Mesenchymal stem cell (in vitro differentiated cells and primary cell): ENCODE measurements around the gene CACNA1E.

Source experiments
- DNase-seq: peaks from one replicate; pipeline ENCODE4 v3.0.0-alpha.2; 2013
- H2AFZ ChIP-seq: one replicate; pipeline ENCODE4 v1.6.1; 2013; ENCODE audit warnings: low read depth, mild to moderate bottlenecking, control low read depth, inconsistent platforms, low read length, moderate library complexity
- H2AK5ac ChIP-seq: 2 replicates; pipeline ENCODE4 v1.6.1; 2013; ENCODE audit warnings: low read length, moderate library complexity, mild to moderate bottlenecking, inconsistent platforms; ENCODE audit not compliant: severe bottlenecking
- H2BK120ac ChIP-seq: one replicate; pipeline ENCODE4 v1.6.1; 2013; ENCODE audit warnings: low read depth, mild to moderate bottlenecking, inconsistent platforms, low read length, moderate library complexity
- H2BK12ac ChIP-seq, 2 experiments: one replicate each; pipeline ENCODE4 v1.6.1; 2013; ENCODE audit warnings: inconsistent platforms in 2 of 2, low read length in 2 of 2, mild to moderate bottlenecking in 2 of 2, moderate library complexity in 2 of 2, control low read depth in 1 of 2
- H2BK15ac ChIP-seq: one replicate; pipeline ENCODE4 v1.6.1; 2013; ENCODE audit warnings: mild to moderate bottlenecking, low read depth, inconsistent platforms; ENCODE audit not compliant: poor library complexity, severe bottlenecking
- H2BK5ac ChIP-seq: 2 replicates; pipeline ENCODE4 v1.6.1; 2013; ENCODE audit warnings: low read depth, mild to moderate bottlenecking, low read length, control low read depth, inconsistent platforms; ENCODE audit not compliant: poor library complexity, severe bottlenecking
- H3K14ac ChIP-seq, 2 experiments: one replicate each; pipeline ENCODE4 v1.6.1; 2013; ENCODE audit warnings: inconsistent platforms in 2 of 2, low read length in 2 of 2, control low read depth in 1 of 2, mild to moderate bottlenecking in 1 of 2, moderate library complexity in 1 of 2
- H3K18ac ChIP-seq, 2 experiments: one replicate each; pipeline ENCODE4 v1.6.1; 2013; ENCODE audit warnings: inconsistent platforms in 2 of 2, low read length in 2 of 2, control low read depth in 1 of 2, low read depth in 1 of 2, mild to moderate bottlenecking in 1 of 2
- H3K23ac ChIP-seq, 2 experiments: one replicate each; pipeline ENCODE4 v1.6.1; 2013; ENCODE audit warnings: inconsistent platforms in 2 of 2, low read length in 2 of 2, mild to moderate bottlenecking in 2 of 2, moderate library complexity in 2 of 2, control low read depth in 1 of 2
- H3K27ac ChIP-seq: 2 replicates; pipeline ENCODE4 v1.5.1; 2013; ENCODE audit warnings: mild to moderate bottlenecking, moderate library complexity, low read length, control low read depth, inconsistent platforms; ENCODE audit not compliant: poor library complexity, severe bottlenecking
- H3K27me3 ChIP-seq, 2 experiments: 2 replicates each; pipeline versions ENCODE4 v1.6.1 to v1.7.0; 2013; ENCODE audit warnings: low read length in 2 of 2, mild to moderate bottlenecking in 2 of 2, moderate library complexity in 2 of 2, control low read depth in 1 of 2, inconsistent platforms in 1 of 2; ENCODE audit not compliant: control insufficient read depth in 1 of 2, insufficient read depth in 1 of 2
- H3K36me3 ChIP-seq, 2 experiments: 2 replicates each; pipeline versions ENCODE4 v1.6.1 to v1.7.0; 2013; ENCODE audit warnings: low read length in 2 of 2, control low read depth in 1 of 2, inconsistent platforms in 1 of 2, low read depth in 1 of 2, mild to moderate bottlenecking in 1 of 2; ENCODE audit not compliant: insufficient read depth in 2 of 2, control insufficient read depth in 1 of 2
- H3K4ac ChIP-seq, 2 experiments: one replicate each; pipeline ENCODE4 v1.6.1; 2013; ENCODE audit warnings: inconsistent platforms in 2 of 2, low read length in 2 of 2, mild to moderate bottlenecking in 2 of 2, moderate library complexity in 2 of 2, control low read depth in 1 of 2, low read depth in 1 of 2
- H3K4me1 ChIP-seq: 2 replicates; pipeline ENCODE4 v1.6.1; 2013; ENCODE audit warnings: low read depth, low read length, control low read depth; ENCODE audit not compliant: control insufficient read depth, insufficient read depth
- H3K4me2 ChIP-seq: 2 replicates; pipeline ENCODE4 v1.6.1; 2013; ENCODE audit warnings: low read length, mild to moderate bottlenecking, inconsistent platforms; ENCODE audit not compliant: poor library complexity, severe bottlenecking
- H3K4me3 ChIP-seq, 2 experiments: 2 replicates each; pipeline versions ENCODE4 v1.5.1 to v1.7.0; 2013; ENCODE audit warnings: low read length in 2 of 2, mild to moderate bottlenecking in 2 of 2, control low read depth in 1 of 2, low read depth in 1 of 2; ENCODE audit not compliant: insufficient read depth in 1 of 2
- H3K79me1 ChIP-seq: replicated peaks from 2 replicates; pipeline ENCODE4 v1.6.1; 2013; ENCODE audit warnings: mild to moderate bottlenecking, control low read depth, low read length, inconsistent platforms; ENCODE audit not compliant: poor library complexity, severe bottlenecking
- H3K9ac ChIP-seq: 2 replicates; pipeline ENCODE4 v1.7.0; 2013; ENCODE audit warnings: mild to moderate bottlenecking, low read length, moderate library complexity
- H3K9me3 ChIP-seq: 2 replicates; pipeline ENCODE4 v1.7.0; 2013; ENCODE audit warnings: mild to moderate bottlenecking, low read length; ENCODE audit not compliant: control insufficient read depth
- H4K8ac ChIP-seq: one replicate; pipeline ENCODE4 v1.6.1; 2013; ENCODE audit warnings: inconsistent platforms, mild to moderate bottlenecking, low read length, moderate library complexity
- H4K91ac ChIP-seq: one replicate; pipeline ENCODE4 v1.6.1; 2013; ENCODE audit warnings: mild to moderate bottlenecking, low read length, inconsistent platforms
- WGBS: methylation state at CpG from one replicate; pipeline ENCODE4 v1.1.7; 2013; ENCODE audit warnings: mixed read lengths; 5-methylcytosine and 5-hydroxymethylcytosine counted together

Gene CACNA1E

GRCh38 chr1:181451661-181452230 is 31.6 kb upstream of the CACNA1E start:
- Histone ChIP-seq H3K79me1 (no peaks in the 10 kb centered on the region), H3K4me3 (no peak overlapping the region), H4K91ac (no peak overlapping the region), H3K23ac (no peak overlapping the region), H3K4me2 (no peak overlapping the region), H3K4ac (no peak overlapping the region), H4K8ac (no peak overlapping the region), H2BK15ac (no peak overlapping the region), H2AFZ (no peak overlapping the region), H2BK120ac (no peak overlapping the region), H3K36me3 (no peaks in the 10 kb centered on the region), H3K9ac (no peak overlapping the region), H3K14ac (no peak overlapping the region), H2BK5ac (no peak overlapping the region), H3K27me3 (no peaks in the 10 kb centered on the region), H3K4me1 (no peaks in the 10 kb centered on the region), H3K9me3 (peaks cover 5% of the 10 kb centered on the region), H3K27ac (no peak overlapping the region), H3K18ac (no peak overlapping the region), H2BK12ac (no peak overlapping the region), H2AK5ac (no peak overlapping the region)
- no peak for DNase-seq
- 44% methylated on average over 3 of the region's 4 CpGs for WGBS

DNA sequence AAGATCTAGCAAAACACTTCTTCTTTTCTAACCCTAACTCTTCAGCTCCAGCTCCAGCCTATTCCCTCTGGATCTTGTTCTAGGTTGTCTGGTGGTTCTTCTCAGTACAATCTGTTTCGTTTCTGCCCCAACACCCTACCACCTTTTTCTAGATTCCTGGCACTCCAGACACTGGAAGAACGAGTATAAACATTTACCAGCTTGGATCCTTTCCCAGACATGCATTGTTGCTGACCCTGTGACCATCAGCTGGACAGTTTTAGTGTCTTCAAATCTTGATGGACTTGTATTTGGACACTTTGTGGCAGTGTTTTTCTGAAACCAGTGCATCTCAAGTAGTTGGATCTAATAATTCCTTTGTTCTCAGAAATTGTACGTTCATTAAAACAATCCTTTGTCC is 30.6 kb upstream of the CACNA1E start:
- Histone ChIP-seq H2BK5ac (no peak overlapping the region), H2BK120ac (no peak overlapping the region), H3K9me3 (peaks cover 11% of the 10 kb centered on the region), H3K9ac (no peak overlapping the region), H3K27me3 (peaks cover 0 to 4% of the 10 kb centered on the region in 2 experiments), H2AK5ac (no peak overlapping the region), H2BK12ac (no peak overlapping the region), H3K4me2 (no peak overlapping the region), H2AFZ (no peak overlapping the region), H3K4me3 (no peak overlapping the region), H3K79me1 (no peaks in the 10 kb centered on the region), H4K91ac (no peak overlapping the region), H3K36me3 (no peaks in the 10 kb centered on the region), H2BK15ac (no peak overlapping the region), H3K27ac (no peak overlapping the region), H3K18ac (no peak overlapping the region), H3K4ac (no peak overlapping the region), H3K4me1 (no peaks in the 10 kb centered on the region), H3K23ac (no peak overlapping the region), H4K8ac (no peak overlapping the region), H3K14ac (no peak overlapping the region)
- no peak for DNase-seq
- 16% methylated on average over 2 of the region's 3 CpGs for whole genome bisulfite sequencing

DNA sequence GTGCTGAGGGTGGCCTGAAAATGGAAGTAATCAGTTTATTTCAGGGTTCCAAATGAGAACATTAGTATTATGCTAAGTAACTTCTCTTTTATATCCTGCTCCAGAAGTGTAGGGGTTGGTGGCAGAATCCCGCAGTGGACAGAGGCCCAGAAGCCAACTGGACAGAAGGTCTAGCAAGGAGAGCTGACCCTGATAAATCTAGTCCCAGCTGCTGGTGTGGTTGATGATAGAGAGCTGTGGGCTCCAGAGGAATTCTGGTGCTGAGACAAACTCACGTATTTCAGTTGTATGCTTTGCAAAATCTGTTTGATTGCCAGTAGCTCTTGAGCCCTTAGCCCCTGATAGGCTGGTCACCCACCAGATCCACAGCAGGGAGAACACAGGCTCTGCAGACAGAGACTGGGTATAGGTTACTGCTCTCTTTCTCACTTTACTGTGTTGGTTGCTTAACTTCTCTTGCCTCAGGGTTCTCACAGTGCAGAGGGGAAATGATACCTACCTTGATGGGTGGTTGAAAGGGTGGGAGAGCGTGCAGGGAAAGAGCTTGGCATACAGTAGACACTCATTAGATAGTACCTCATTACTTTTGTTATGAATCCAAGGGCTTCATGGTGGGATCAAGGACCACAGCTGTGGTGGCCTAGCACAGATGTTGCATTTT is 29.6 kb upstream of the CACNA1E start:
- Histone ChIP-seq H3K9me3 (peaks cover 11% of the 10 kb centered on the region), H3K9ac (no peak overlapping the region), H3K79me1 (no peaks in the 10 kb centered on the region), H2AFZ (no peak overlapping the region), H3K4me3 (no peak overlapping the region), H4K8ac (no peak overlapping the region), H2AK5ac (no peak overlapping the region), H2BK5ac (no peak overlapping the region), H4K91ac (no peak overlapping the region), H3K4me1 (no peaks in the 10 kb centered on the region), H3K14ac (no peak overlapping the region), H2BK15ac (no peak overlapping the region), H2BK120ac (no peak overlapping the region), H2BK12ac (no peak overlapping the region), H3K4ac (no peak overlapping the region), H3K18ac (no peak overlapping the region), H3K27me3 (peaks cover 0 to 4% of the 10 kb centered on the region in 2 experiments), H3K27ac (no peak overlapping the region), H3K36me3 (no peaks in the 10 kb centered on the region), H3K23ac (no peak overlapping the region), H3K4me2 (no peak overlapping the region)
- 26% methylated on average over 2 of the region's 3 CpGs for WGBS
- no peak for DNase-seq

DNA sequence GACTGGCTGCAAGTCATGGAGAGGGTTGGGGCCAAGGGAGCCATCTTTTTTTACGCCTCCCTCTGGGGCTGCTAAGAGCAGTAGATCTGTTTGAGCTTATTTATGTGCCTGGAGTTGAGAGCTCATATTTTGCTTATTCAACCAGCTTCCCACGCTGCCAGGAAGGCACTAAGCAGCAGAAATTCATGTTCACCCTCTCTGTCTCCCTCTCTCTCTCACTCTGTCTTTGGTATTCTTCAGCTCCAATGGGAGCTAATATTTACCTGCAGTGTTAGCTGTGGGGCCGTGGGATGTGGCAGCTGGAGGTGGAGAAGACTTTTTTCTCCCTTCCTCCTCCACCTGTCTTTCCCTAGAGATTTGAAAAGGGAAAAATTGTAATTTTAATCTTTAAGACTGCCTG is 26.8 kb upstream of the CACNA1E start:
- Histone ChIP-seq H3K79me1 (no peaks in the 10 kb centered on the region), H2BK12ac (no peak overlapping the region), H3K36me3 (no peaks in the 10 kb centered on the region), H3K4me3 (no peak overlapping the region), H3K18ac (no peak overlapping the region), H2AK5ac (no peak overlapping the region), H2BK5ac (no peak overlapping the region), H3K4me2 (no peak overlapping the region), H3K4ac (no peak overlapping the region), H2AFZ (no peak overlapping the region), H3K14ac (no peak overlapping the region), H3K9ac (no peak overlapping the region), H2BK120ac (no peak overlapping the region), H3K23ac (no peak overlapping the region), H3K4me1 (no peaks in the 10 kb centered on the region), H4K91ac (no peak overlapping the region), H2BK15ac (no peak overlapping the region), H3K27ac (no peak overlapping the region), H3K9me3 (peaks cover 11% of the 10 kb centered on the region), H4K8ac (no peak overlapping the region), H3K27me3 (peaks cover 0 to 4% of the 10 kb centered on the region in 2 experiments)
- 35% methylated on average over 2 of the region's 3 CpGs for WGBS
- no peak for DNase-seq
